Effector CD8-positive, alpha-beta T cell (primary cell): ENCODE data around the gene CADM1.

Experiments
- DNase-seq: peaks from one replicate; lab custom pipeline; 2025; lab: John Stamatoyannopoulos, UW

Gene CADM1

DNA sequence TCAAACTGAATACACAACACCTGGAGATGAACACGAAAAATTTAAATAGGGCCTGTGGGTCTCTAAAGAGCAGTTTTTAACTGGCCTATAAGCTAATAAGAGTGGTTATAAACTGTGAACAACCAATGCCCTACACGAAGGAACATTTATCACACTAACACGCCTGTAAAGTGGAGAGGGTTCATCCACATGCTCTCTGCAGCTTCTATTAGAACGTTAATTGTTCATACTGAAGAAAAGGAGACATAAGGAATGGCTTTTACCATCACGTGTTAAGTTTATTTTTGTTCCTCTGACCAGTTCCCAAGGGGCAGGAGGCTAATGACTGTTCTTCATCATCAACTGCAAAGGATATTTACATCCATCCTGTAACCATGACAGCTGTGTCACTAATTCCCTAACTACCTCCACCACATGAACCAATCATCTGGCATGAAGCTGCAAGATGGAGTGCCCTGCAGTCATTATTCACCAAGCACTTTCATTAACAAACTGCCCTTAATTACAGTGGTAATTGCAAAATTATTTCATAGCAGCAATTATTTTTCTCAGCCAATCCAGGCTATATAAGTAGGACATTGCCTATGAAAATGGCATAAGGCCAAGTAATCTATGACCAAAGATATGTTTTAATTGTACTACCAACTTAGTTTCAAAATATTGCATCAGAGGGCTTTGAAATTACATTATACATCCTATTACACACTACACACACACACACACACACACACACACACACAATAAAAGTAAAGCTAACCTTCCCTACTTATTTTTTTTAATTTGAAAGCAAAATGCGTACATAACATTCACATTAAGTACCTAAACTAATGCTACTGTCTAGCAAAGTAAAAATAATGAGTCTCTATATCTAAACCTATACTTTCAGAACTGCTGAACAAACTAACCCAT lies 186.7 kb downstream of the CADM1 start:
- no peak for DNase-seq

DNA sequence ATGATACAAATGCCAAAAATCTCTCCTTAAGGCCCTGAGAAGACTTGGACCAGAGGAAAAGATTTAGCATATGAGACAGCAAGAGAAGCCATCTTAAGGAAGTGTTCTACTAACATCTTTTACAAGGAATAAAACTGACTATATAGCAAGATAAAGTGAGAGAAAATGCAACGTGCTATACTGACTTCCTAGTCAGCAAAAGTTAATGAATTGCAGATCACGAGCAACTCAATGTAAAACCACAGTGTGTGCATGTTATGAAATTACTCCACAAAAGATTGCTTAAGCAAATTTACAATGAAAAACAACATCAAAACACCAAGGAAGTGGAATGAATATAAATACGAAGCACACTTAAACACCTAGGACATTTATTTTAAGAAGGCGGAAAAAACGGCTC lies 187.5 kb downstream of the CADM1 start:
- DNase-seq: no peak

DNA sequence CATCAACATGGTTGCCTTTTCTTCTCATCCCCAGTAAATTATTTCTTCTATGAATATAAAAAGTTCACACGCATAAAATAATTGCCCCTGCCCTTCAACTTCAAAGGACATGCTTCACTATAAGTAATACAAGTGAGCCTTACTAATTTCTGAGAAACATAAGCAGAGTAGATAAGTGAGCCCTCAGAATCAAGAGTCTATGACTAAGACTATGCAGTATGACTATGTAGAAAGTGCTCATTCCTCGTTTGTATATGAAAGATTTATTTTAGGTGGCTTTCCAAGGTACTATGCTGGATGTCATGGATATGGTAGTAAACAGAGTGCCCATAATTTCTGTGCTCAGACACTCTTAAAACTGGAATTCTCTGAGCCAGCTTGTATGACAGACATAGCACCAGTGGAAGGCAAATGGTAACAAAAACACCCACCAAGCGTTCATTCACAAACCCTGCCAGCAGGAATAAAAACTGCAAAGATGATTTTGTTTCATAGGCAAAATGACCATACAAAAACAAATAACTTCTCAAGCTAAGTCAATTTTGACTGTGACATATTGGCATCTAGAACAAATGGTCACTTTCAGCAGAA lies 189.8 kb downstream of the CADM1 start:
- DNase-seq: no peak

GRCh38 chr11:115313224-115313838 lies 190.9 kb downstream of the CADM1 start:
- DNase-seq: no peak

- DNase-seq: no peak
These were observed 192.3 kb downstream of the CADM1 start for GRCh38 chr11:115311949-115312348.

DNA sequence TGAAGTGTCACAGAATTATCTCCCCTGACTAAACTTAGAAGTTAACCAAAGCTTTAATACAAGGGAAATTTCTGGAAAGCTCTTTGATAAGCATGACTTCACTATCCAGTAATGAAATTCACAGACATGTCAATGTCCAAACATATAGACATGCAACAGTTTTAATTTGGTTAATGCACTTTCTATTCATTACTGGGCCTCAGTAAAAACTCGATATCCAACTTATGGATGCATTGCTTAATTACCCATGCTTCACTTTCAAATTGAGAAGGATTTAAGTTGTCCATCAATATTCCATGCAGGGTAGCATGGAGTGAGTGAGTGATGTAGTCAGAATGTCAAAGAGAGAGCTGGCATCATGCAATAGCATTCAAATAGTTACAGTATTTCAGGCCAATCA lies 197.5 kb downstream of the CADM1 start:
- DNase-seq: no peak

DNA sequence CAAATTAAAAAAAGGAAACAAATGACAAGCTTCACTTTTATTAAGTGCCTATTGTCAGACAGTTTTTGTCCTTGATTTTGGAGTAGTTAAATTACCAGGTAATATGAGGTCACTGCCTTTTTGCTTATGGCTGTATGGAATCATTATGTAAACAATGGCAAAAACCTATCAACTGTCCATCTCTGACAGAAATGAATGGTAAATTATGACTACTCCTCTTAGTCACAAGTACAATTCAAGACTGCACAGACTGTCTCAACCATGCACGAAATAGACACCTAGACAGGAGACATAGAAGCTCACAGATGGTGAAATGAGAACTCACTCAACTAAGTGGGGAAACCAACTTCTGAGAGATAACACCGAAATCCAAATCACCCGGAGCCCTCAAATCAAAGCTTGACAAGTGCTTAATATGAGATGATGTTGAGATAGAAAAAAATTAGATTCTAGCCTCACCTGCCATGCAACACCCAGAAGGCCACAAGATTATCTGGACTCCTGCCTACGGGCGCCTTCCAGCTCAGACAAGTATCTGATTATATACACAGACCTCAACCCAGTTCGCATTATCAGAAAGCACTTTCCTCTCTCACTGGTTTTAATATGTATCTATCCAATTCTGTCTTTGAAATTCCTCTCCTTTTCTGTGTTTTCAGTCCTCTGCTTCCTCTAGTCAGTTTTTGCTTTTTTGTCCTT lies 199.3 kb downstream of the CADM1 start:
- DNase-seq: no peak

DNA sequence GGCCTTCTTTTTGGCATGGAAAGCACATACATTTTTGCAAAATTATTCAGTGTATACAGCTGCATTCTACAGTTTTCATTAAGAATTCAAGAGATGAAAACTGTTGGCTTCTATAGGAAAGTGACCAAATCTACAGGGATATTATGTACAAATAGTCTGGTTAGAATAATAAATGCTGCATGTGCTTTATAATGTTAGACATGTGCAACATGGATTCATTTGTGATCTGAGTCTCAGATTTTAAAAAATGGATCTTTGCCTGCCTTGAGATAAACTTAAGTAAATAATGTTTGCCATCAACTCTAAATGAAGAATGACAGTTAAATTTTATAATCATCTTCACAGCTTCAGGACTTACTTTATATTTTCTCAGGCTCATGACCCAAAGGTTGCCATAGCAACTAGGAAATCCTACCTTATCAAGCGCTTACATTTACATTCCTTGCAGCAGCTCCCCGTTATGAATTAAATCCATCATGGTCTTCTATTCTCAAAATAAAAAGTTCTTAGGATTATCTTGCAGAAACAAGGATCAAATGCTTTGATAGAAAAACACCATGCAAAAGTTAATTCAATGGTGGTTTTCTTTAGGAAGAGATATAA lies 200.2 kb downstream of the CADM1 start:
- DNase-seq: no peak

DNA sequence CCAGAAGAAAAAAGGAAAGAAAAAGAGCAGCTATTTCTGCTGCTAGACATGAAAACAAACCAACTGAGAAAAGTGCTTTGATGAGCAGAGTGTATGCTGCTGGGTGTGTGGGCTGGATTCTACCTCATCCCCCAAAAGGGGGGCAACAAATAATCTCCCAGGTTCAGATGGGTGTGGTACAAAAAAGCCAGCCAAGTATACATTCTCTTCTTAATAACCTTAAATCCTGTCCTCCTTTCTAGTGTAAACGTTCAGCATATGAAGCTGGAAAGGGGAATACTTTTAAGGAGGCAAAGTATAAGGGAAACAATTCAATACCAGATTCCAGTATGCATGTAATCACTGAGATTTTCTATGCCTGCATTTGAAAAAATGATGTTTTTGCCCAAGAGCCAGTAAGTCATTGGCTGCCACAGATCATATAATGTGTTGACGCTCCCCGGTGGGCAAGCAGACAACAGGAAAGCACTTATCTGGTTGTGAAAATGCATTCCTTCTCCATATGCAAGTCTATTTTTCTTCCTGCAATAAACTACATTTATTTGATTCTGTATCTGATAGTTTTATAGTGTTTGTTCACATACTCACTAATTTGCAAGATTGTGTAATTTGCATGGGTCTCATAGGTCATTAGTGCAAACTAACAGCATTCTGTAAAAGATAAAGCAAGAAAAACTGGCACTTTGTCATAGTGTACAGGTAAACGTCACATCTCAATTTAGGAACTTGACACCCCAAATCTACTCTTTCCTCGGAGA lies 201.1 kb downstream of the CADM1 start:
- DNase-seq: no peak

GRCh38 chr11:115300660-115301428 lies 203.4 kb downstream of the CADM1 start:
- DNase-seq: no peak

- DNase-seq: no peak
These were observed 205.8 kb downstream of the CADM1 start for GRCh38 chr11:115298300-115299012.

DNA sequence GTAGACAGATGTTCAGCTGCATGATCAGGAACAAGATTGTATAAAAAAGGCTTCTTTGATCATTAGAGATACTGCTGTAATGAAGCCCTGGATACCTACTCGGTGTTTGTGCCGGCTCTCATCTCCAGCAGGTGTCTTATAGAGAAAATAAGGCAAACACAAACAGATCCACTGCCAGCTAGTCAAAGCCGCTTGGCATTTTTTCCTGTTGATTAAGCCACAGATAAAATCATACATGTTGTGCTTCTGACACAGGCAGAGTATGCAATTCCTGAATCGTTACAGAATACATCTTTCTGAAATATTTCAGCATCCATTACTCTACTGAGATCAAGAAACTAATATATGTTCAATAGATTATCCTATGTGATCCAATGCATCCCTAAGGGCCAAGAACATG lies 206.9 kb downstream of the CADM1 start:
- DNase-seq: no peak

GRCh38 chr11:115291325-115291724 lies 212.9 kb downstream of the CADM1 start:
- DNase-seq: no peak

DNA sequence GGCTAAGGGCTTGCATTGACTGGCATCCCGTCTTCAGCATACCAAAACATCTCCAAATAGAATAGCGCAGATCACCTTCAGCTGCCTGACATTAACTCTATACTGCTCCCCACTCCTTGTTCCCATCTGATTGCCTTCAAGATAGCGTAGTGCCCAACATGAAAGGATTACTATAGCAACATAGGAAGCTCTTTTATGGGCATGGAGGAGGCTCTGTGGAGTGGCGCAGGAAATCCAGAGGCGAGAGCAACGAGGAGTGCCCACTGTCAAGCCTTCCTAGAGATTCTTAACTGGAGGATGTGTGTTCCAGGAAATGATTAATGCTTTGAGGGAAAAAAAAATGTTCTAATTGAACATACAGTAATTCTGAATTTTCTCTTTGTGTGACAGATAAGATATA lies 213.3 kb downstream of the CADM1 start:
- DNase-seq: no peak

DNA sequence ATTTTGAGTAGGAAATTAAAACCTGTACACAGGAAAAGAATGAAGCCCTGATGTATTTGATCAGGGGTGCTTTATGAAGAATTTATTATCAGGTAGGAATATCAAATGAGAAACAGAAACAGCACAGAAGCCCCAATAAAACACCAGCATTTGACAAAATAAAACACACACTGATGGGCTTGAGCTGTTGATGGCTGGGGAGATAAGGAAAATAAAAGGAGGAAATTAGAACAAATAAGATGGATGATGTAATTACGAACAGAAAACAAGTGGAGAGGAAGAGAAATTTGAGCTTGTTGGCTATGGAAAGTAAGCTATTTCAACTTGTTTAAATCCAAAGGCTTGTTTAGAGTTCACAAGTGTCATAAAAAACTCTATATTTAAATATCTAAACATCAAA lies 213.7 kb downstream of the CADM1 start:
- DNase-seq: no peak

DNA sequence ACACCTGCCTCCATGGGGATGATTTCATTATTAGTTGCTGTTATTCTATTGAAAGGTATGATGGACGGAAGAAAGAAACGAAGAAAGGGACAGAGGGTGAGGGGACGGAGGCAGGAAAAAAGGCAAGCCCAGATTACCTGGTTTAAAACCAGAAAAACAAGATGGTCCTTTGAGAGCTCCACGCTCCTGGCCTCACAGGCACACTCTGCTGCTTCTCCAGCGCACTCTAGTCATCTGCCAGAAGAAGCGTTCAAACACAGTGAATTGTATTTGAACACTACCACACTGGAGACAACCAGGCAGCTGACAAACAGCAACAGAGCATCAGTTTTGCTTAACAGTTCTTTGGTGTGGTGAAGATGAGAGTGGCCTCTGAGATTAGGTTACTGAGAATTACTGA lies 216.9 kb downstream of the CADM1 start:
- DNase-seq: no peak

GRCh38 chr11:115286614-115287013 lies 217.6 kb downstream of the CADM1 start:
- DNase-seq: no peak

- DNase-seq: no peak
These were observed 219.4 kb downstream of the CADM1 start for GRCh38 chr11:115284773-115285172.

DNA sequence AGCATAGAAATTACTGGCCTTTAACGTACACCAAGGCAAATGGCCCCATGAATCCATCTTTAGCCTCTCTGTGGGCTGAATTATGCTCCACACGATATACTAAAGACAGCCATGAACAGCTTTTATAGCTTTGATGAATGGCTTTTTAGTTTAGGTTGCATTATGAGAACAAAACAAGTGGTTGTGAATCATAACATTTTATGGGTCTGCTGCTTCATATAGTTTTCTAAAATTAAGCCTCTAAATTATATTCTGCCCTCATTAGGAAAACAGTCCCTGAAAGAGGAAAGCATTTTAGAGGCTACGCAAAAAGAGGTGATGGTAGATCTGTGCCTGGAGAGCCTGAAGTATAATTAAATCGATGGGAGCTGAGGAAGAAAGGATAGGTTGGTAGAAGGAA lies 221.3 kb downstream of the CADM1 start:
- DNase-seq: no peak

DNA sequence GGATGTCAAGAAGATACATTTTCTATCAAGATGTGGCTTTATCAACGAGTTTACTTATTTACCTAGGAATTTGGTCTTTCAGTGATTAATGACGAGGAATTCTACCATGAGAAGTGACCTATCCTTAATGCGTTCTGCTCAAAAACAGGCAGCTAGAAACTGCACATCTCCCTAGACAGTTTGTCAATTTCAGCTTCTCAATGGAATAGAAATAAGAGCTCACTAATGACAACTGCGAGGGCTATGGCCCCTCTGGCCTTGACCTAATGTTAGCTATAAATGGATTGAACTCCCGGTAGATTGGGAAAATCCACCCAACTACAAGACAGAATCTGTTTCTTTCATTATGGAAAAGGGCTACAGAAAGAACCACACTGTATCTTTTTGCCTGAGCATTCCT lies 223.4 kb downstream of the CADM1 start:
- no peak for DNase-seq
